A549 (cell line): ENCODE data around the gene SDE2.

Experiments used
- BHLHE40 ChIP-seq: IDR thresholded peaks from 2 replicates; pipeline ENCODE4 v1.6.1; 2012; ENCODE audit warnings: low read depth, low read length, inconsistent platforms
- CHD2 ChIP-seq: fragments of 150-350 bp; IDR thresholded peaks from 2 replicates; pipeline ENCODE4 v1.6.1; 2014; ENCODE audit warnings: low read length; ENCODE audit not compliant: partially characterized antibody
- CTCF ChIP-seq: fragments of >200 bp; sonication (Bioruptor Twin); formaldehyde crosslinking; IDR thresholded peaks from 3 replicates; pipeline ENCODE4 v1.5.1; 2016
- E2F6 ChIP-seq: IDR thresholded peaks from 2 replicates; pipeline ENCODE4 v1.6.1; 2012; ENCODE audit warnings: low read depth, borderline replicate concordance
- ELK1 ChIP-seq: fragments of 150-350 bp; IDR thresholded peaks from 2 replicates; pipeline ENCODE4 v1.6.1; 2014; ENCODE audit warnings: low read depth, mild to moderate bottlenecking, low read length
- JUN ChIP-seq, 2 experiments: fragments of >200 bp; sonication (Bioruptor Twin); formaldehyde crosslinking; IDR thresholded peaks; 2 replicates in 1 of 2; 3 replicates in 1 of 2; pipeline ENCODE4 v1.6.1; 2016 to 2017

- TF ChIP-seq CTCF, result no peak
- TF ChIP-seq ELK1, result no peak
- no peak for TF ChIP-seq CHD2
- TF ChIP-seq E2F6, result no peak
- no peak for TF ChIP-seq BHLHE40
- no peak for TF ChIP-seq JUN (IDR thresholded peaks at IDR 0.05)
Observed at GRCh38 chr1:226048886-226049285, 49.7 kb upstream of the SDE2 start.
